ENCODE measurements around the gene KAZALD1.

GRCh38 chr10:101073631-101074030, 11.8 kb downstream of the KAZALD1 start:
- TF ChIP-seq, protein P1, sequence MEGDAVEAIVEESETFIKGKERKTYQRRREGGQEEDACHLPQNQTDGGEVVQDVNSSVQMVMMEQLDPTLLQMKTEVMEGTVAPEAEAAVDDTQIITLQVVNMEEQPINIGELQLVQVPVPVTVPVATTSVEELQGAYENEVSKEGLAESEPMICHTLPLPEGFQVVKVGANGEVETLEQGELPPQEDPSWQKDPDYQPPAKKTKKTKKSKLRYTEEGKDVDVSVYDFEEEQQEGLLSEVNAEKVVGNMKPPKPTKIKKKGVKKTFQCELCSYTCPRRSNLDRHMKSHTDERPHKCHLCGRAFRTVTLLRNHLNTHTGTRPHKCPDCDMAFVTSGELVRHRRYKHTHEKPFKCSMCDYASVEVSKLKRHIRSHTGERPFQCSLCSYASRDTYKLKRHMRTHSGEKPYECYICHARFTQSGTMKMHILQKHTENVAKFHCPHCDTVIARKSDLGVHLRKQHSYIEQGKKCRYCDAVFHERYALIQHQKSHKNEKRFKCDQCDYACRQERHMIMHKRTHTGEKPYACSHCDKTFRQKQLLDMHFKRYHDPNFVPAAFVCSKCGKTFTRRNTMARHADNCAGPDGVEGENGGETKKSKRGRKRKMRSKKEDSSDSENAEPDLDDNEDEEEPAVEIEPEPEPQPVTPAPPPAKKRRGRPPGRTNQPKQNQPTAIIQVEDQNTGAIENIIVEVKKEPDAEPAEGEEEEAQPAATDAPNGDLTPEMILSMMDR (conservative IDR thresholded peaks at IDR 0.05; ENCODE audit: low read depth, low read length), result no peak
- TF ChIP-seq EZH2 (IDR thresholded peaks at IDR 0.05; ENCODE audit: borderline replicate concordance, low read depth, low read length, poor library complexity, severe bottlenecking), result no peak

Data from A673 (cell line).